Lower leg skin (tissue), 4 donors: ENCODE measurements around the gene EPB41L2. TPM values are rescaled to one million over a fixed set of nuclear protein-coding genes. Genes with fewer than 3 reads are reported as not detected.

Source experiments
- DNase-seq, 2 donors: peaks; one replicate each; pipeline ENCODE4 v3.0.0-alpha.2; 2019; ENCODE audit warnings: low spot score in 2 of 2
- H3K4me3 ChIP-seq: fragments of 200-600 bp; sonication (generic); 2 replicates; pipeline ENCODE4 v1.5.1; 2017; ENCODE audit warnings: mild to moderate bottlenecking, low read depth; ENCODE audit not compliant: poor library complexity, severe bottlenecking
- POLR2A ChIP-seq, 2 donors: fragments of 450-650 bp; IDR thresholded peaks; one replicate each; pipeline ENCODE4 v1.6.1; 2016 to 2017; ENCODE audit warnings: antibody characterized with exemption in 2 of 2, mild to moderate bottlenecking in 1 of 2, moderate library complexity in 1 of 2
- WGBS, 2 donors: methylation state at CpG; one replicate each; pipeline ENCODE4 v1.1.5; 2018; 5-methylcytosine and 5-hydroxymethylcytosine counted together
- intact Hi-C: fragments of 100-400 bp; cut with DNase I; formaldehyde crosslinking; loops from one replicate; pipeline ENCODE4 v1.15.0; 2023; ENCODE audit warnings: low total_unique reads
- total RNA-seq, 4 donors: library from RNA; depleted of rRNA; stranded (reverse); fragments of >200 nt; gene quantifications; one replicate each; pipeline ENCODE4 v1.1.0, GENCODE V29; 2016
- TF ChIP-seq, protein P1 (sequence below), 3 donors: fragments of 450-650 bp; IDR thresholded peaks; one replicate each; pipeline ENCODE4 v1.5.1; 2016; ENCODE audit warnings: antibody characterized with exemption in 3 of 3, mild to moderate bottlenecking in 3 of 3, moderate library complexity in 2 of 3

Gene EPB41L2
- total RNA-seq, 4 donors from 2014 or later, result 8.6 to 19.4 (median 13.8) TPM

DNA sequence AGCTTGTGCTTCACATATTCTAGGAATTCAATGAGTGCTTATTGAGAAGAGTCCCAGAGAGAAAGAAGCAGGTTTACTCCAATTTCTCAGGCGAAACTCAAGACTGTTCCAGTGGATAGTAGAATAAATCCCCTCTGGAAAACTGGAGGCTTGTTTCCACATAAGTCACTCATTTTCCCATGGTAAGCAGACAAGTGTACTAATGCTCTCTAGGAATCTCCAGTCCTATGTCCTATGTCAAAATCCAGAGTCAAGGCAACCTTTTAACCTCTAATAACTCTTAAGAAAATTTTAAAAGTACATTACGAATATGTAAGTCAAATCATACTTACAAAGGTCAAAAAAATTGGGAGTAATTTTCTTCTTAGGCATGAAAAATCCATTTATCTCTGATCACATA lies 200.7 kb downstream of the EPB41L2 start:
- H3K4me3 ChIP-seq, result no peak overlapping the region
- WGBS, 2 donors, result 97 to 100% methylated on average over 2 of the region's 2 CpGs

DNA sequence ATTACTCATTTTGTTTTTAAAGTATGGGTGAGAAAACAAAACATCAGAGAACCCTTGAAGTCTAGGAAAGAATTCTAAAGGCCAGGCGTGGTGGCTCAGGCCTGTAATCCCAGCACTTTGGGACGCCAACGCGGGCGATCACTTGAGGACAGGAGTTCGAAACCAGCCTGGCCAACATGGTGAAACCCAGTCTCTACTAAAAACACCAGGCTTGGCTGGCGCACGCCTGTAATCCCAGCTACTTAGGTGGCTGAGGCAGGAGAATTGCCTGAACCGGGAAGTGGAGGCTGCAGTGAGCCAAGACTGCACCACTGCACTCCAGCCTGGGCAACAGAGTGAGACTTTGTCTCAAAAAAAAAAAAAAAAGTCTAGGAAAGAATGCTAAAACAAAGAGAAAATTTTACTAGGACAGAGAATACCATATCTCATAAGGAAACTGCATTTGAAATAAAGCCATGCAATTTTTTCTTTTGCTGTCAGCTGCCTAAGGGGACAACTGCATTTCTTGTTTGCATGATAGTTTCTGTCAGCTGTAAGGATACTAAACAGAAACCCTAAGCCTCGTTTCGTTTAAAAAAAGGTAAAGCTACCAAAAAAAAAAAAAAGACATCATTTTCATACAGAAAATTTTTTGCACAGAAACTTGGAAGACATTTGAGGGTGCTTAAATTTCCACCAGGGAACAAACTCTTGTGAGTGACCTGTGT lies 203.7 kb downstream of the EPB41L2 start:
- no peak for TF ChIP-seq POLR2A (IDR thresholded peaks at IDR 0.05)
- TF ChIP-seq, protein P1, sequence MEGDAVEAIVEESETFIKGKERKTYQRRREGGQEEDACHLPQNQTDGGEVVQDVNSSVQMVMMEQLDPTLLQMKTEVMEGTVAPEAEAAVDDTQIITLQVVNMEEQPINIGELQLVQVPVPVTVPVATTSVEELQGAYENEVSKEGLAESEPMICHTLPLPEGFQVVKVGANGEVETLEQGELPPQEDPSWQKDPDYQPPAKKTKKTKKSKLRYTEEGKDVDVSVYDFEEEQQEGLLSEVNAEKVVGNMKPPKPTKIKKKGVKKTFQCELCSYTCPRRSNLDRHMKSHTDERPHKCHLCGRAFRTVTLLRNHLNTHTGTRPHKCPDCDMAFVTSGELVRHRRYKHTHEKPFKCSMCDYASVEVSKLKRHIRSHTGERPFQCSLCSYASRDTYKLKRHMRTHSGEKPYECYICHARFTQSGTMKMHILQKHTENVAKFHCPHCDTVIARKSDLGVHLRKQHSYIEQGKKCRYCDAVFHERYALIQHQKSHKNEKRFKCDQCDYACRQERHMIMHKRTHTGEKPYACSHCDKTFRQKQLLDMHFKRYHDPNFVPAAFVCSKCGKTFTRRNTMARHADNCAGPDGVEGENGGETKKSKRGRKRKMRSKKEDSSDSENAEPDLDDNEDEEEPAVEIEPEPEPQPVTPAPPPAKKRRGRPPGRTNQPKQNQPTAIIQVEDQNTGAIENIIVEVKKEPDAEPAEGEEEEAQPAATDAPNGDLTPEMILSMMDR (IDR thresholded peaks at IDR 0.05), result no peak
- 87 to 88% methylated on average over 11 of the region's 11 CpGs for WGBS, 2 donors
- DNase-seq, result no peak
- H3K4me3 ChIP-seq, result no peak overlapping the region
- intact Hi-C loops, result no loop called here

More for the DNA sequence above, 200.7 kb downstream of the EPB41L2 start:
- no peak for TF ChIP-seq POLR2A (IDR thresholded peaks at IDR 0.05)
- TF ChIP-seq, protein P1 (IDR thresholded peaks at IDR 0.05), result no peak
- no peak for DNase-seq
- intact Hi-C loops, result no loop called here

DNA sequence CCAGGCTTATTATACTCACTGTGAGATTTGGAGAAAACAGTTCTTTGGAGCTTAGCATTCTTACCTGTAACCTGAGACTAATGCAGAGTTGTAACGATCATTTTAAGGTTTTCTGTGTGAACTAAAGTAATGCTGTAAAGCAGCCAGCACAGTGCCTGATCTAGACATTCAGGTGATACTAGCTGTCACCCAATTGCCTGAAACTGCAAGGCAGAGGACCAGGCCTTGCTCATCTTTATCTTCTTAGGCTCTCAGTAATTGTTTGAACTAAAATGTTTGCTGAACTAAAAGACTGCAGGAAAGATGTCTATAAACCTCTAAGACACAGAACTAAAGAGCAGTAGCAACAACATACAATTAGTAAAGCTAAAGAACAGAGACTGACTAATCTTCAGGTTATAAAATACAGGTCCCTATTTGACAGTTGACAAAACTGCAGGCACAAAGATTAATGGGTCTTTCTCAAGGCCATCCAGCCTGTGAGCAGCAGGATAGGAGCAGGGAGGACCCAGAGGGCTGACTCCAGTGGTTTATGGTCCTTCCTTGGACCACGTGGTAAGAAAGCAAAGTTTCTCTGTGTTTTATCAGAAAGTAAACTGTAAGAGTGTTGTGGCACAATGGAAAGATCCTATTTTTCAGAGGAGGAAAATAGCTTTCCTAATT lies 204.4 kb downstream of the EPB41L2 start:
- WGBS, 2 donors, result 66 to 72% methylated on average over 2 of the region's 2 CpGs
- DNase-seq, result no peak
- intact Hi-C loops, result no loop called here
- H3K4me3 ChIP-seq, result no peak overlapping the region
- TF ChIP-seq POLR2A (IDR thresholded peaks at IDR 0.05), result no peak
- TF ChIP-seq, protein P1 (IDR thresholded peaks at IDR 0.05), result no peak

DNA sequence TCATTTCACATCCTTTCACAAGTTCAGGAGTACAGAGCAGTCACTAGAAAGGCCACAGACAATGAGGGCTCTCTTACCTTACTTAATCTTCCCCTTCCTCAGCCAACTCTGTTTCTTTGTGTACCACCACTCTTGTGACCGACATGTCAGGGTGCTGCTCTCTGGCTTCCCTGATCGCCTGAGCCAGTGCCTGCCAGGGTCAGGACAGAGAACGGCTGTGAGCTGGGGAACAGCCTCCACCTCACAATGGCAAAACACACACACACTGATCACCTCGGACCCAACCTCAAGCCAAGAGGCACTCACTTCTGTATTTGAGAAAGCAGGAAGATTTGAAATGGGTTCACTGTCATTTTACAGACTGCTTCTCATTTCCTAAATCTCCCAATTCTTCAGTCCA lies 205.0 kb downstream of the EPB41L2 start:
- no peak for DNase-seq

DNA sequence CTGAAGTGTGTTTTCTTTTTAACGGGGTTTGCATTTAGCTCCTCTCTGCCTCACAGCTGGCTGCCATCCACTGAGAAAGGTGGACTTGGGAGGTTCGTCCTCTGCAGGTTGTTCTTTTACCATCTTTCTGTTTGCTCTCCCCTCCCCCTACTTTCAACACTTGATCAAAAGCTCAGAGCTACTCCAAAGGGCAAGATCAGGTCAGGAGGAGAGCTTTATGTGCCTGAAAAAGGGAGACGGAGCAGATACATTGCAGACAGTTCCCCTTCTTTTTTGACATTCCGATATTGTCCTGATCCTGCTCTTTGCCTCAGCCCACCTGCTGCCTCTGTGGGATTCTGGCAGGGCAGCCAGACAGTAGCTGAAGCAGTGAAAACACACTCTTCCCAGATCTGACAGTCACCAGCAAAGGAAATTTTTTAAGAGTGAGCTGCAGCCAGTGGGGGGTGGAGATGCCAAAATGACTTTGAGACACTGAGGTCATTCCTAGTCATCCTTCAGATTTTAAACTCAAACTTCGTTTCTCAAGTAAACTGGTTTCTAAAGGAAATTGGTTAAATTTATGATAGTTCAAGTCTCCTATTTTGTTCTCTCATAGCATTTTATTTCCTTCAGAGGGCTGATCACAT lies 209.4 kb downstream of the EPB41L2 start:
- H3K4me3 ChIP-seq, result no peak overlapping the region
- no peak for DNase-seq
- WGBS, 2 donors, result 77 to 84% methylated on average over 5 of the region's 5 CpGs
- TF ChIP-seq POLR2A (IDR thresholded peaks at IDR 0.05), result no peak
- intact Hi-C loops, result no loop called here

More for the DNA sequence above, 205.0 kb downstream of the EPB41L2 start:
- WGBS, 2 donors, result 87% methylated on average over 4 of the region's 4 CpGs
- no peak for TF ChIP-seq POLR2A (IDR thresholded peaks at IDR 0.05)
- TF ChIP-seq, protein P1 (IDR thresholded peaks at IDR 0.05), result no peak
- intact Hi-C loops, result no loop called here
- no peak overlapping the region for H3K4me3 ChIP-seq

DNA sequence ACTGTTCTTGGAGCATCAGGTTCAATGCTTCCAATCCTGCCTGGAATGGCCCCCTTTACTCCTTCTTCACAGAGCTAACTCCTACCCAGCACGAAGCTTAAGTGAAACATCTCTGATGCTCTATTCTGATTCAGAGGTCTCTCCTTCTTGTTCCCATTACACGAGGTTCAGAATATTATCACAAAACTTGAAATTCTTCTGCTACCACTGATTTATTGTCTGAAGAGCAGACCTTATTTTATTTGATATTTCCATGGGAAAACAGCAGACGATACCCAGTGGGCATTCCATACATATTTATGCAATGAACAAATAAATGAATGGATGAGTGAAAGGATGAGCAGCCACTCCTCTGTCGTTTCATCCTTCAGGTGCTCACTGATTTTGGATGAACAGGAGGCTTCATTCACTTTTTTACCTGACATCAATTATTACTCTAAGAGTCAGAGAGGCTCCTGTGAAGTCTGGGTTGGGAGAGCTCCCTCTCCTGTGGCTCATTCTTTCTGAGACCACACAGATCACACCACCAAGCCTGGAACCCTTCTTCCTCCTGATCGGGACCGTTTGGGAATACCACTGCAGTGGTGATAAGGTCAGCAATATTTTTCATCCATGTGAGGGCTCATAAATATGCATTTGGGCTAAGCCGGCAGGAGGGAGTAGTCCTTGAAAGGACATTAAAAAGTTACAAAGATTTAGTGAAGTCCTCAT lies 210.0 kb downstream of the EPB41L2 start:
- TF ChIP-seq, protein P1 (IDR thresholded peaks at IDR 0.05), result no peak
- no peak for TF ChIP-seq POLR2A (IDR thresholded peaks at IDR 0.05)
- intact Hi-C loops, result no loop called here
- 67 to 73% methylated on average over 7 of the region's 7 CpGs for WGBS, 2 donors
- DNase-seq, result no peak
- no peak overlapping the region for H3K4me3 ChIP-seq
